ENCODE results near the gene ARG2. TPM values are rescaled to one million over a fixed set of nuclear protein-coding genes. Genes with fewer than 3 reads are reported as not detected.
"Not testable (repeated sequence)": the region's sequence is repeated elsewhere in the genome, so short reads cannot be mapped to it uniquely, and the experiment has no call there.

ARG2 gene
- total and polyA plus RNA-seq, 9 of the 15 experiments (the other 6 are each of a cell fraction or from before 2014, with no cell fraction given) = 6.2 to 75.0 (median 17.8) TPM

DNA sequence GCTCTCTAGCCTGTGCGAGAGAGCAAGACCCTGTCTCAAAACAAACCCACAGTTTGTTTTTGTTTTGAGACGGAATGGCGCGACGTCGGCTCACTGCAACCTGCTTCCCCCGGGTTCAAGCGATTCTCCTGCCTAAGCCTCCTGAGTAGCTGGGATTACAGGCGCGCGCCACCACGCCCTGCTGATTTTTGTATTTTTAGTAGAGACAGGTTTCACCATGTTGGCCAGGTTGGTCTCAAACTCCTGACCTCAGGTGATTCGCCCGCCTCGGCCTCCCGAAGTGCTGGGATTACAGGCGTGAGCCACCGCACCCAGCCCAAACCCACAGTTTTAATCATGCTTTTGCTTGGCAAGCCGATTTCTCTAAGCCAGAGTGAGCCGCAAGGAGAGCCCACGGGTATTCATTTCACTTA lies 19.2 kb upstream of the ARG2 start:
- Histone ChIP-seq H3K79me2 (ENCODE audit: control insufficient read depth, insufficient read depth, low read length) (peaks cover 34% of the 10 kb centered on the region), H3K4me2 (ENCODE audit: insufficient read depth, low read length) (peak overlapping the region; percentile 57), H3K4me3 (peak overlapping the region; percentile 93), H3K9ac (ENCODE audit: insufficient read depth in 1 of 2, low read depth in 2 of 2, low read length in 2 of 2) (peak overlapping the region in 1 of 2 experiments; percentile 68; a peak in 1 of 4 replicates), H2AFZ (ENCODE audit: low read depth, low read length) (peak overlapping the region; percentile 95), H3K27ac (ENCODE audit: extremely low read depth, low read depth, low read length) (peak overlapping the region; percentile 87), H3K4me1 (replicated peaks in 1 of 2; ENCODE audit: control insufficient read depth in 2 of 2, insufficient read depth in 2 of 2, low read length in 2 of 2) (peaks cover 11 to 12% of the 10 kb centered on the region in 2 experiments; a peak in 4 of 5 replicates), H3K36me3 (ENCODE audit: control insufficient read depth, insufficient read depth, low read length) (peaks cover 11% of the 10 kb centered on the region; the same call in 1 of the 3 replicates)
- BruUV-seq (replicated peaks); DNase-seq (ENCODE audit: extremely low read depth in 1 of 4, low spot score in 3 of 4); CTCF ChIA-PET (ENCODE audit: low intra/inter-chr PET ratio); in situ Hi-C loops (cut with MboI); H3K9me1 ChIP-seq (ENCODE audit: control insufficient read depth, insufficient read depth, low read length); H4K20me1 ChIP-seq (replicated peaks; ENCODE audit: control insufficient read depth, insufficient read depth, low read length); intact Hi-C loops (cut with micrococcal nuclease); ATAC-seq; FAIRE-seq; H3K27me3 ChIP-seq (ENCODE audit: control insufficient read depth in 2 of 2, insufficient read depth in 2 of 2, low read length in 2 of 2); H3K9me3 ChIP-seq (replicated peaks; ENCODE audit: control insufficient read depth, insufficient read depth, low read depth, low read length): not testable (repeated sequence)
- WGBS (ENCODE audit: insufficient coverage, low coverage, missing lambda C conversion rate) = 93% methylated on average over 9 of the region's 21 CpGs
- TF ChIP-seq BCOR (IDR thresholded peaks at IDR 0.05) (peak; percentile 32; the same call in 1 of the 2 replicates), TRIM24 (IDR thresholded peaks at IDR 0.05) (0 out of 4 replicates have a peak, but pooled peaks of 1 of the 2 experiments have one; percentile 23), THRAP3 (IDR thresholded peaks at IDR 0.05; ENCODE audit: borderline replicate concordance) (0 out of 2 replicates have a peak, but pooled peaks have one; percentile 52)
- TF ChIP-seq, protein P1, sequence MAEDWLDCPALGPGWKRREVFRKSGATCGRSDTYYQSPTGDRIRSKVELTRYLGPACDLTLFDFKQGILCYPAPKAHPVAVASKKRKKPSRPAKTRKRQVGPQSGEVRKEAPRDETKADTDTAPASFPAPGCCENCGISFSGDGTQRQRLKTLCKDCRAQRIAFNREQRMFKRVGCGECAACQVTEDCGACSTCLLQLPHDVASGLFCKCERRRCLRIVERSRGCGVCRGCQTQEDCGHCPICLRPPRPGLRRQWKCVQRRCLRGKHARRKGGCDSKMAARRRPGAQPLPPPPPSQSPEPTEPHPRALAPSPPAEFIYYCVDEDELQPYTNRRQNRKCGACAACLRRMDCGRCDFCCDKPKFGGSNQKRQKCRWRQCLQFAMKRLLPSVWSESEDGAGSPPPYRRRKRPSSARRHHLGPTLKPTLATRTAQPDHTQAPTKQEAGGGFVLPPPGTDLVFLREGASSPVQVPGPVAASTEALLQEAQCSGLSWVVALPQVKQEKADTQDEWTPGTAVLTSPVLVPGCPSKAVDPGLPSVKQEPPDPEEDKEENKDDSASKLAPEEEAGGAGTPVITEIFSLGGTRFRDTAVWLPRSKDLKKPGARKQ (CRISPR knock-in tag; IDR thresholded peaks at IDR 0.05) = 0 out of 2 replicates have a peak, but pooled peaks have one; percentile 60
- TF ChIP-seq, protein P2, sequence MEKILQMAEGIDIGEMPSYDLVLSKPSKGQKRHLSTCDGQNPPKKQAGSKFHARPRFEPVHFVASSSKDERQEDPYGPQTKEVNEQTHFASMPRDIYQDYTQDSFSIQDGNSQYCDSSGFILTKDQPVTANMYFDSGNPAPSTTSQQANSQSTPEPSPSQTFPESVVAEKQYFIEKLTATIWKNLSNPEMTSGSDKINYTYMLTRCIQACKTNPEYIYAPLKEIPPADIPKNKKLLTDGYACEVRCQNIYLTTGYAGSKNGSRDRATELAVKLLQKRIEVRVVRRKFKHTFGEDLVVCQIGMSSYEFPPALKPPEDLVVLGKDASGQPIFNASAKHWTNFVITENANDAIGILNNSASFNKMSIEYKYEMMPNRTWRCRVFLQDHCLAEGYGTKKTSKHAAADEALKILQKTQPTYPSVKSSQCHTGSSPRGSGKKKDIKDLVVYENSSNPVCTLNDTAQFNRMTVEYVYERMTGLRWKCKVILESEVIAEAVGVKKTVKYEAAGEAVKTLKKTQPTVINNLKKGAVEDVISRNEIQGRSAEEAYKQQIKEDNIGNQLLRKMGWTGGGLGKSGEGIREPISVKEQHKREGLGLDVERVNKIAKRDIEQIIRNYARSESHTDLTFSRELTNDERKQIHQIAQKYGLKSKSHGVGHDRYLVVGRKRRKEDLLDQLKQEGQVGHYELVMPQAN (IDR thresholded peaks at IDR 0.05; ENCODE audit: borderline replicate concordance) = 0 out of 2 replicates have a peak, but pooled peaks have one; percentile 34
- POLR2A ChIA-PET = interaction anchor here (0.6 to 2.0 kb wide), 7 partner anchors 8 to 87 kb away, joined by 3 to 10 read pairs (median 3); no protein-coding TSS in a partner anchor
